Stimulated activated CD4-positive, alpha-beta T cell treated with anti-CD3 and anti-CD28 coated beads, Interleukin-4, amount 100 ng/mL, for 24 hours (primary cell): Measurements from ENCODE around the gene CYP27B1.
"Not testable (repeated sequence)": the region's sequence is repeated elsewhere in the genome, so short reads cannot be mapped to it uniquely, and the experiment has no call there.

Experiments
- DNase-seq: peaks from one replicate; pipeline ENCODE4 v3.0.0-alpha.2; 2020

CYP27B1 gene

DNA sequence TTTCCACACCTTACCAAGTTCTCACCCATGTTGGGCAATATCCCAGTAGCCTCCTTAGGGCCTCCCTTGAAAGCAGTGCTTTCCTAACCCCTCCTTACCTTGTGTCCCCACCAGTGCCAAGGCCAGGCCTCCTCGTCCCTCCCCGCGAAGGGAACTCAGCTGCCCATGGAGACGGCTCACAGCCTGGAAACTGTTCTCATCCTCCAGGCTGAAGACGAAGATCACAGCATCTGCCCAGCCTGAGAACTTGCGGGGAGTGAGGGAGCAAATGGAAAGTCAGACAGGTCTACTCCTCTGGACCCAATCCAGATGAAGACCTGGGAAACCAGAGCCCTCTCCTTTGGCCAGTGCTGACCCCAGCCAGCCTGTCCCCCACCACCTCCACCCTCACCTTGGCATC is 33.0 kb downstream of the CYP27B1 start:
- no peak for DNase-seq

DNA sequence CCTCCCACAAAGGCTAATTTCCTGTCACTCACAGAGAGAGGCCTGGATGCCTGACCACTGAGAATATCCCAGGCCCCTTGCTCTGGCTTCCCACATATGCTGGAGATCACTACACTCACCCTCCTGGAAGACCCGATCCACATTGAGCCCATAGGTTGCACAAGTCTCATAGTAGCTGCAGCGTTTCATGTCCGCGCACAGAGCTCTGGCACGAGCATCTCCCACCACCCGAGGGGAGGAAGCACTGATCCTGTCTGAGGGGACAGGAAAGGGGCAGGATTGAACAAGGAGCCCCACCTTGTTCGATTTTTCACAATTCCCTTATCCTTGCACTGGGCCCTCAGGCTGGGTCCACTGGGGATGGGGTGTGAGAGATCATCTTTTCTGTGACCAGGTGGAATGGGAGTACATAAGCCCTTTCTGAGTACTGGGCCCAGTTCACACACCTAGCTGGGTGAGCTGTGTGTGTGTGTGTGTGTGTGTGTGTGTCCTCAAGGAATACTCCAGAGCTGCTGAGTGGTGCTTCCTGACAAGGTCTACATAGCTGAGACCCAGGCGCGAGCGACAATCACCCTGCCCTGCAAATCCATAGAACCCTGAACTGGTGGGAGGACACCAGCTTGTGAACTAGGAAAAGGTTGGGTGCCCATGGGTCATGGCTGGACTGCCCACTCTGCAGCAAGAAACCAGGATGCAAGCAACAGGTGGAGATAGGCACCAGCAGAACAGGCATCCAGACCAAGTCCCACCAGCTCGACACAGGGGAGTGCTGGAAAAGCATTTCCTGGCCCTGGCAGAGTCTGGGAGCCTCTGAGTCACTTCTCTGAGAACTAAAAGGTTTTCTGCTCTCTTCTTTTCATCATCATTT is 33.9 kb downstream of the CYP27B1 start:
- DNase-seq: no peak

DNA sequence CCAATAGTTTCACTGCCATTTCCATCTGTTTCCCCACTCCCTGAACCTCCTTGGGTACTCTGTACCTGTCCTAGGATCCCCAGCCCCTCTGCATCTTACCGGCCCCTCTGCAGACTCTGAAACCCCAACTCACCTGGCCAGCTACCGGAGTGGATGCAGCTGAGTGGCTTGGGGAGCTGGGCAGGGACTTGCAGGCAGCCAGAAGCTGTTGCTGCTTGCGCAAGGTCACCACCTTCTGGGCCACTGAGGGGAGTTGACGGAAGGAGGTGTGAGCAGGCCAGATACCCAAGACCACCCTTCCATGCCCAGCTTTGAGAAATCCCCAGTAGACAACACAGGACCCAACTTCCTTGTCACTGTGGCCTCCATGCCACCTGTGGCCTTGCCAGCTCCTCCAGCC is 34.6 kb downstream of the CYP27B1 start:
- no peak for DNase-seq

DNA sequence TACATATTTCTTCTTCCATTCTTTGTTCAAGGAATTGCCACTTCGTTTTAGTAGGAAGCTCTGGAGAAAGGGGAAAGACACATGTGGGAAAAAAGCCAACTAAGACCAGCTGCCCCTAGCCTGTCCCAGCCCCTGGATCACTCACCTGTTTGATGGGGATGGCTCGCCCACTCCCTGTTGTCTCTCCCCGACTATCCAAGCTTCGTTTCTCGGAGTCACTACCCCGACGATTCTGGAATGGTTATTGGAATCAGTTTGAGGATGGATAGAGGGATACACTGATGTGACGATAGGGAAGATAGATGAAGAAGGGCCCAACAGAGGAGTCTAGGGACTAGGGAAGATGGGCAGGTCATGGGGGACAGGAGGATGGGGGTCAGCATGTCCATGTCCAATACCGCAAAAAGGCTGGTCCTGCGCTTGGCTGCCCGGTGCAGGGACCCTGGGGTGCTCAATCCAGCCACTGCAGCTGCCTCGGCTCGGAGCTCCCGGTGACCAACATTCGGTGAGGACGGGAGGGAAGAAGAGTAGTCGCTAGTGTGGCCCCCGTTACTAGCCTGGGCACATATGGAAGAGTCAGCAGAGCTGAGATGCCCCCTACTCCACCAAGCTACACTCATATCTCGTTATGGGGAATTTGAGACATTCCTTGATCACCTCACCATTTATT is 35.3 kb downstream of the CYP27B1 start:
- no peak for DNase-seq

DNA sequence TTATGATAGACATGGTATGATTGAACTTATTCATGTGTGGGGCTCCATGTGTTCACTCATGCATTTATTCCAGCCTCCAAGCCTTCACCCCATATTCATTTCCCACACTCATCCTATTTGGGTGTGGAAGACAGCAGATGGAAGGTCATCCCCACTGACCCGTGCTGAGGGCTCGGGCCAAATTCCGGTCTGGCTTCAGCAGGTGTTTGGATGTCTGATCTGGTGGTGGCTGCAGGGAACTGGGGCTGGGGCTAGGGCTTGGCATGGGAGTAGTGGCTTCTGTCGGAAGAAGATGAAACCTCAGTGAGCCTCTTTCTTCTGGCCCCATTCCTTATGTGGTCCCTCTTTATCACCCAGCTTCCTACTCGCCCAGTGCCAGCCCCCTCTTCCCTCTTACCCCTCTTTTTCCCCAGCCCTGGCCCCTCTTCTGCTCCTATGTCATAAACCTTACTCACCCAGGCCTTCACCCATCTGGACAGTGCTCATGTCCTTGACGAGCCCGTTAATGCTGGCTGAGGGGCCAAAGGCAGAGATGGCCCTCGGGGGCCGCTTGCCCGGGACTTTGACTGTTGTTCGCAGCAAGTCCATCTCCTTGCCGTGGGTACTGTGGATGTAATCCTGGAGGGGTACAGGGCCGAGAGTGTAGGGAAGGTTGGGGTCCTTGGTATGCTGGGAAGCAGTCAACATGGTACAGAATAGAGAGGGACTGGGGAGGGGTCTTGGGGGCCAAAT is 36.4 kb downstream of the CYP27B1 start:
- DNase-seq: no peak

DNA sequence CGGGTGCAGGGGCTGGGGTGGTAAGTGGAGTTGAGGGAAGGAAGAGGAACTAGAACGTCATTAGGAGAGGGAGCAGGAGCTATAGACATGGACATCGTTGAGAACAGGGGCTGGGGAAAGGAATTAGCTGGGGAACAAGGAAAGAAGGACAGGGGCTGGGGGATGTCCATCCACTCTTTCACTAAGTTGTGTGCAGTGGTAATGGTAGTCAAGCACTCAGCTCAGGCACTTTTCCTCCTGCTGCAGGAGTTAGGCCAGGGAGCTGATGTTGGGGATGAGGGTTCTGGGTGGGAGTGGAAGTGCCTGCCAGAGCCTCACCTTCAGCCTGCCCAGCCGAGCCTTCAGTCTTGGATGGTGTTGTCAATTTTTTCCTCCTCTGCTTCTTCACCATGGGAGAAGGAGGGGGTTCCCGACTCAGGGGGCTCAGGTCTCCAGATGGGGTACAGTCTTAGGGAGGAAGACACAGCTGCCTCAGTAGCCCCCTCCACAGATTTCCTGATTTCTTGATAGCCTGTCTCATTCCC is 37.5 kb downstream of the CYP27B1 start:
- DNase-seq: no peak

DNA sequence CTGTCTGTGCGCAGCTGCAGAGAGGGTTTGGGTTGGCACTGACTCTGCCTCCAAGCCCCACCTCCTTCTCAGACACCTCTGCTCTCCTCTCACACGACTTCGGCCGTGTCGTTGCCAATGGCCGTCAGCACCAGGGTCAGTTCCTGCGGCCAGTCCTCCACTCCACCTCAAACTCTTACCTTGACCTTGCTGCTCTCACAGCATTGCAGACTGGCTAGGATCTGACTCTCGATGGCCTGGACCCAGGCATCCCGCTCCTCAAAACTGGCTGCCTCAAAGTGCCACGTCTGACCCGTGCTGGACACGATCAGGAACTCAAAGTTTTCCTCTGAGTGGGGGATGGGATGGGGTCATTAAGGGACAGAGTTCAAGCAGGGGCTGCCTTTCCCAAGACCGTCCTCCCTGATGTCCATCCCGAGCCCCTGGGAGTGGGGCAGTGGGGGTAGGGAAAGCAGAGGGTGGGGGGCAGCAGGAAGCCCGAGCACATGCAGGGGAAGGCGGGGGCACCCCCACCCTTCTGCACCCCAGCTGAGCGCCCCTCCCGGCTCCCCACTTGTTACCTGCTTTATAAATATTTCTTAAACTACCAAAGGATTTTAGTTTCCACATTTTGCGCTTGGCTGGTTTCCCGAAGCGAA is 39.0 kb downstream of the CYP27B1 start:
- no peak for DNase-seq

DNA sequence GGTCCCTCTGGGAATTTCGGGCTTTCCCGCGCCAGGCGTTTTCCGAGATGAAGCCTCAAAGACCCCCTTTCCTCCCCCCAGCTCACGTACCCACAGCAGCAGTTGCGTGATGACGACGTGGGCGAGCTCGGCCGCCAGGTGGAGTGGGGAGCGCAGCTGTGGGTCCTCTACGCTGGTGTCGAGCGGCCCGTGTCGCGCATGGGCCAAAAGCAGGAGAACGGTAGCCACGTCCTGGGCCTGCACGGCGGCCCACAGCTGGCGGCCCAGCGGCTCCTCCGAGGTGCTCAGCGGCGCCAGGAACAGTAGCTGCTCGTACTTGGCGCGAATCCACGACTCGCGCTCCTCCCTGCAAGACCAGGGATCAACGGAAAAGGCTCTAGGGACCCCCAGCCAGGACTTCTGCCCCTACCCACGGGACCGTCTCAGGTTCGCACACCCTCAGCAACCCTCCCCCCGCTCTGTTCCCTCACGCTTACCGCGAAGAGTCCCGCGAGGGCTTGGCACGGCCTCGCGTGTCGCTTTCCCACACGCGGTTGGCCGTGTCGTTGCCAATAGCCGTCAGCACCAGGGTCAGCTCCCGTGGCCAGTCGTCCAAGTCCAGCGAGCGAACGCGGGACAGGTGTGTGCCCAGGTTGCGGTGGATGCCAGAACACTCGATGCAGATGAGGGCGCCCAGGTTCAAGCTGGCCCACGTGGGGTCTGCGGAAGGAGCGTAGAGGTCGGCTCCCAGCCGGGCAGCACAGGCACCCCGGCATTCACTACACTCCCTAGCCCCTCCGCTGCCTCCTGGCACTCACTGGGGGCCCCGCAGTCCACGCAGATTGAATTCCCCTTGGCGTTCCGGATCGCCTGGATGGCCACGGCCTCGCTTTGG is 39.8 kb downstream of the CYP27B1 start:
- DNase-seq: no peak

DNA sequence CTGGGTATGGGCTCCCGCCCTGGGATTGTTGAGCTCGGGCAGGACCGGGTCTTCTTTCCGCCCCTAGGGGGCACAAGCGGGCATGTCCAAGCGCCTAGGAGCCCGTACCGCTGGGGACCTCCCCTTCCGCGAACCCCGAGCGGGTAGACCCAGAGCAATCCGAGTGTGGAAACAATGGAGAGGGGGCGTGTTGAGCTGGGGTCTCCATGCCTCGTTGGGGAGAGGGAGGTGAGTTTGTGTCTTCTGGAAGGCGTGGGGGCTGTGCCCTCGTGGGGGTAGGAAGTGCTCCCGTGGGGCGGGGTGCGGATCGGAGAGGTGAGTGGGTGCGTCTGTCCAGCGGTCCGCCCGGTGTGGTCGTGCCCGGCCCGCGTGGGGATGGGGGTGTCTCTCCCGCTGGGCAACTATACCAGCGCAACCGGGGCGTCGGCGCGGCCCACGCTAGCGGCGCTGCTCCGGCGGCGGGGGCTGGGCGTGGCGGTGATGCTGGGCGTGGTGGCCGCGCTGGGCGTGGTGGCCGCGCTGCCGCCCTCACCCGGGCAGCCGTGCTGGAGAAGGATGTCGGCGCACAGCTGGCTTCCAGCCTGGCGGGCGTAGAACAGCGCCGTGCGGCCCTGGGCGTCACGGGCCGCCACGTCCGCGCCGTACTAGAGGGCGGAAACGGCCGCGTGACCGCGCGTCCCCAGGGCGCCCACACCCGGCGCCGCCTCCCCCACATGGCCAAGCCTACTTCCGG is 40.6 kb downstream of the CYP27B1 start:
- DNase-seq: no peak

DNA sequence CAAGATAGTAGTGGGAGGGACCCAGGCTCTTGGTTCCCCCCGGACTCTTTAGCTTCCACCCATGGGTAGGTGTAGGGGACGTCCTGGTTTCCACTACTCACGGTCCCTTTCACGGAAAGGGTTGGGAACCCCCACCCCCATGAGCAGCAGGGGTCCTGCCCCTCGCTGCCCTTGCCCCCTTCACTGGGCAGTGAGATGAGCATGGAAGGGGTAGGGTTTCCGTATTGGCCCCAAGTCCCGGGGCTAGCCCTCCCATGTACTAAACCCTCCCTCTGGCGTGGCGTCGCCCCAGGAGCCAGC is 41.1 kb downstream of the CYP27B1 start:
- DNase-seq: no peak

DNA sequence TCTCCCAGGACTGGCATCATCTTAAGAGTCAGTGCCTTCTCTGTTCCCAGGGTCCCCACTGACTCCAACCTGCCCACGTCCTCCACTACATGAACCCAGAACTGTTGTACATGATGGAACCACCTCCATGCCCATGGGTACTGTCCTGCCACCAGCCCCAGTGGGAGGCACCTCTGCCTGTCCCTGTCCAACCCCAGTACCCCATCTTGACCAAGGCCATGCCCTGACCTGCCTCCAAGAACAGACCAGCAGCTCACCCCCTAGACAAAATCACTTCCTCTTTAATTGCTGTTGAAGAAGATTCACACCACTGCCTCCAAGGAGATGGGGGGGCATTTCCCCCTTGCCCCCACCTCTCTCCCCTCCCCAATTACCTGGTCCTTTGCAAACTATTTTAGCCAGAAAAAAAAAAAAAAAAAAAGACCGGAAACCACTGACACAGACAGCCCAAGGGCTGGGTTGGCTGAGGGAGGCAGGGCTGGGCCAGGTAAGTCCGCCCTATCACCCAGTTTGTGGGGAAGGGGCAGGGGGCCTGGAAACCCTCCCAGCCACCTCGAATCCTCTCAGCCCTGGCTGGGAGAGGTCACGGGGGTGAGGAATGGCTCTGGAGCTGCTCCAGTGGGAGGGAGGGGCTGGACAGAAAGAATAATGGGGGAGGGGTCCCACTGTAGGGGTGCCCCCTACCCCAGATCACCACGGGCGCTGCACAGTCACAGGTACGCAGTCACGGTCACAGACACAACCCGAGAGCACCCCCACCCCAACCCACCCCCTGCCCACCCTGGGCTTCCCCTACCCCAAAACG is 41.7 kb downstream of the CYP27B1 start:
- DNase-seq: no peak

DNA sequence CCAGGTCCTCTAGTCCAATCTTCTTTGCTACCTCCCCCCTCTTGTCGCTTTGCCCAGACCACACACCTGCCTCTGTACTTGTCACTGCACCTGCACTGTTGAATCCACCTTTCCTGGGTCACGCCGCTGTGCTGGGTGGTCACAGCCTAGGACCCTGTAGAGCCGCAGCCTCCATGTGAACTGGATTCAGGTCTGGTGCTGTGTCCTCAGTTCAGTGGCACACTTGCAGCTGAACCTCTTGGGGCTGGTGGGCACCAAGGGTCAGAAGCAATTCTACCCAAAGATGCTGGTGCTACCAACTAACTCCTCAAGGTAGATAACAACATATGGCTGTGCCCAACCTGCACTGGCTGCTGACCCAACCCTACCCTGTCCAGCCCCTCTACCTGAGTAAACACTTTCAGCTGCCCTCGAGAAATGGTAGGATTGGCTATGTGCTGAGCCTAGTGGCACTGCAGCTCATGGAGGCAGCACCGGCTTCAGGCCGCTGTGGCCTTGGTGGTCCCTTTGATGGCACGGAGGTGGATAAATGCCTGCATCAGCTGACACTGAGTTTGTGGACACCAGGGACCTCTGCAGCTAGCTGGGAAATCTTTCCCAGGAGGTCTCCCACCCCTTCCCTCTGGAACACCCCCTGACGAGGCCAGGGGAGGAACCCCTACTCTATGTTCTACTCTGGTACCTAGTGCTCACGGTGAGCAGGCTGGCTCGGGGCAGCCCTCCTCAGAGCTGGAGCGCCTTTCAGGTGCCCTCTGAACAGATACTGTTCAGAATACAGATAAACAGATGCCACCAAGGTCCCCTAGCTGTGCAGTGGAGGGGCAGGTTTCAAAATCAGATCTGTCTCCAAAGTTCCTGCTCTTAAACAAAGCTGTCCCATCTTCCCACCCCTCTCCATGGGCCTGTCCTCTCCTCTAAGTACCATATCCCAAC is 42.6 kb downstream of the CYP27B1 start:
- DNase-seq: no peak

DNA sequence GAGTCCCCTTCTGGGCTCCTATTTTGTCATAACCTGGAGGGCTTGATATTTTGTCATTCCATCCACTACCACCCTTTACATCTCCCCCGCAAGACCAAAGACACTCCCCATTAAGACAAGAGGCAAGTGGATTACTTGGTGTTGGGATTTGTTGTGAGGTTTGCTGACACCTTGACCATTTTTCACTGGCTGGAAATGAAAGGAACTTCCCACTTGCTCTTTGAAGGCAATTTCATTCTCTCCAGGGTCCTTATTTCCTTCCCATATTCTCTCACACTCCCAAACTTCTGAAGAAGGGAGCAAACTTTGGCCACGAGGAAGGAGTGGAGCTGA is 43.3 kb downstream of the CYP27B1 start:
- no peak for DNase-seq

DNA sequence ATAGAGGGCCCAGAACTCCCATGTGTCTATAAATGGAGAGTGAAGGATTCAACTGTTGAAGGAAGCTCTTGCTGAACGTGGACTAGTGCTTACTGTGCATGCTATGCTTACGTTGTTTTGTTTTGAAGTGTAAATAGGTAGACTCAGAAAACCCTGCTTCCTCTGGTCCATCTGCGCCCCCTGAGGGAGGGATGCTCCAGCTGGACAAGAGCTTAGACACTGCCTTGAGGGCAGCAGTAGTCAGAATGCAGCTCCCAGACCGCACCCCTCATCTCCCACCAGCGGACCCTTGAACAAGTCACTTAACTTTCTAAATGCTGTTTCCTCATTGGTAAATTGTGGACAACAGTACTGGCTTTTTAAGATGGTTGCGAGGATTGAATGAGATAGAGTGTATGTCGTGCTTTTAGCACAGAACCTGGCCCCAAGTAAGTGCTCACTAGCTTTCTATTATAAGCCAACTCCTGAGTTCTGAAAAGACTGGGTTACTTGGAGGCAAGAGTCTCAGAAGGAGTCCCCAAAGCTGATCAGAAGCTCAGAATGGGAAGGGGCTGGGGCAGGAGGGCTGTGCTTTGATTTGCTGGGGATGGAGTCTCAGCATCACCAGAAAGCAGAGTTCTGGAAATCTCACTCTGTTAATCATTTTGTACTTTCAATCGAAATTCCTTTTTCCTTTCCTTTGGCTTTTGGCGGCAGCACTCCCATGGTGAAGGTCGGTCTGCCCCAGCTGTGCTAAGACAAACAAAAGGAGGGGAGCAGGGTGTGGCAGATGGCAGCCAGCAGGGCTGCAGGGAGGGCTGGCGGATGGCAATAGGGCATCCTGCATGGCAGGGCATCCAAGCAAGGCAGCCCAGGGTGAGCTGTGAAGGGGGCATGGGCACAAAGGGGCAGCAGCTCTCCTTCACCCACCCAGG is 43.9 kb downstream of the CYP27B1 start:
- no peak for DNase-seq

DNA sequence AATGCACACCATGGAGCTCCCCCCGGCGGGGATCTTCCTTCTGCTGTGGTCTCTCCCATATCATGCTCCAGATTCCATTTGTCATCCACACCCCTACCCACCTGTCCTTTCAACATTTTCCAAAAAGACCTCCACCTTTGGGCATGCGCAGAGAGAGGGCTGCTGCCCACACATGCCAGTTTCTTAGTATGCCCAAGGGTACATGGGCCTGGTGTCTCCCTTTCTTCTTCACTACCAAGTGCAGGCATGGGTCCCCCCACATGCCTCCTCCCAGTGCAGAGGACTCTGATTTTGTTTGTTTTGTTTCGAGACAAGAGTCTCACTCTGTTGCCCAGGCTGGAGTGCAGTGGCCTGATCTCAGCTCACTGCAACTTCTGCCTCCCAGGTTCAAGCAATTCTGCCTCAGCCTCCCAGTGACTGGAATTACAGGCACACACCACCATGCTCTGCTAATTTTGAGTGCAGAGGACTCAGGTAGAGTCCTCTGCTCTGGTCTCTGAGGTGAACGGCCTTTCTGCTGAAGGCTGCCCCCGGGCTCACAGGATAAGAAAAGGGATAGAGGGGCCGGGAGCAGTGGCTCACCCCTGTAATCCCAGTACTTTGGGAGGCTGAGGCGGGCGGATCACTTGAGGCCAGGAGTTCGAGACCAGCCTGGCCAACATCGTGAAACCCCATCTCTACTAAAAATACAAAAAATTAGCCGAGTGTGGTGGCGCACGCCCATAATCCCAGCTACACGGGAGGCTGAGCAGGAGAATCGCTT is 44.9 kb downstream of the CYP27B1 start:
- not testable (repeated sequence) for DNase-seq

DNA sequence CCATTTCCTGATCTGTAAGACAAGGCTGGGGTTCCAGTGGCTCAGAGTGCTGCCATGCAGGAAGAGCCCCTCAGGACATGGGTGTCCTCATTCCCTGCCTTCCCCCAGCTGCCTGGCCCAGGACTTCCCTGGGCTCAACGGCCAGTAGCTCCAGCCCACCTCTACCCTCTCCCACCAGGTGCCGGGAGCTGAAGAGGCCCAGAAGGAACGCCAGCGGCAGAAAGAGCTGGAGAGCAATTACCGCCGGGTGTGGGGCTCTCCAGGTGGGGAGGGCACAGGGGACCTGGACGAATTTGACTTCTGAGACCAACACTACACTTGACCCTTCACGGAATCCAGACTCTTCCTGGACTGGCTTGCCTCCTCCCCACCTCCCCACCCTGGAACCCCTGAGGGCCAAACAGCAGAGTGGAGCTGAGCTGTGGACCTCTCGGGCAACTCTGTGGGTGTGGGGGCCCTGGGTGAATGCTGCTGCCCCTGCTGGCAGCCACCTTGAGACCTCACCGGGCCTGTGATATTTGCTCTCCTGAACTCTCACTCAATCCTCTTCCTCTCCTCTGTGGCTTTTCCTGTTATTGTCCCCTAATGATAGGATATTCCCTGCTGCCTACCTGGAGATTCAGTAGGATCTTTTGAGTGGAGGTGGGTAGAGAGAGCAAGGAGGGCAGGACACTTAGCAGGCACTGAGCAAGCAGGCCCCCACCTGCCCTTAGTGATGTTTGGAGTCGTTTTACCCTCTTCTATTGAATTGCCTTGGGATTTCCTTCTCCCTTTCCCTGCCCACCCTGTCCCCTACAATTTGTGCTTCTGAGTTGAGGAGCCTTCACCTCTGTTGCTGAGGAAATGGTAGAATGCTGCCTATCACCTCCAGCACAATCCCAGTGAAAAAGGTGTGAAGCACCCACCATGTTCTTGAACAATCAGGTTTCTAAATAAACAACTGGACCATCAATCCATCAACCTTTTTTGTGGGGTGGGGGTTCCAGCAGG is 46.0 kb downstream of the CYP27B1 start:
- no peak for DNase-seq
